IgD-negative memory B cell (primary cell): ENCODE measurements around the gene CBLB. TPM values are rescaled to one million over a fixed set of nuclear protein-coding genes. Genes with fewer than 3 reads are reported as not detected.

Source experiments
- H3K27ac Mint-ChIP-seq, 3 donors: one replicate each; pipeline ENCODE4 v1.8.0; 2020 to 2022; ENCODE audit warnings: mild to moderate bottlenecking in 3 of 3, mixed read lengths in 3 of 3, moderate library complexity in 1 of 3
- H3K27me3 Mint-ChIP-seq: one replicate; pipeline ENCODE4 v1.8.0; 2021; ENCODE audit warnings: mixed read lengths
- H3K36me3 Mint-ChIP-seq: one replicate; pipeline ENCODE4 v1.8.0; 2020; ENCODE audit warnings: mild to moderate bottlenecking, mixed read lengths
- H3K4me1 Mint-ChIP-seq, 3 donors: one replicate each; pipeline ENCODE4 v1.8.0; 2020 to 2022; ENCODE audit warnings: mixed read lengths in 3 of 3, mild to moderate bottlenecking in 1 of 3
- H3K4me3 Mint-ChIP-seq, 4 donors: one replicate each; pipeline ENCODE4 v1.8.0; 2020 to 2022; ENCODE audit warnings: mild to moderate bottlenecking in 4 of 4, mixed read lengths in 4 of 4, moderate library complexity in 3 of 4
- H3K9me3 Mint-ChIP-seq, 3 donors: one replicate each; pipeline ENCODE4 v1.8.0; 2020 to 2021; ENCODE audit warnings: mixed read lengths in 3 of 3, mild to moderate bottlenecking in 1 of 3
- polyA plus RNA-seq: library from polyadenylated mRNA; unstranded; fragments of 300-500 nt; fragmentation: Illumina TruSeq; gene quantifications from one replicate; pipeline ENCODE4 v1.2.3, GENCODE V29; 2021

The CBLB gene
- polyA plus RNA-seq, 1 donor from 2014 or later: 16.0 TPM

DNA sequence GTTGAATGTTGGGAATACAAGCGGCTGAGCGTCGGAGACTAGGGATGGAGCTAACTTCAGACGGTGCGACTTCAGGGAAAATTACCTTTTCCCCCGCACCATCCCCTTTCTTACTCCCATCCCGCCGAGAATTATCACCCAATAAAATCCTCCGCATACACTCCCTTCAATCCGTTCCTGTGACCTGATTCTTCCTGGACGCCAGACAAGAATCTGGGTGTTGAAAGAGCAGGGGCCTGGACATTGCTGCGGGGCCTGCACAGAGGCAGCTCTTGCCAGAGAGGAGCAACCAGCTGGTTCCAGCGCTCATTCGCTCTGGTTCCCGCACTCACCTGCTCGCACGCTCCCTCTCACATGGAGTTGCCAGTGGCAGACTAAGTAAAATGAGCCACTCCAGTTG, 260.2 kb downstream of the CBLB start:
- Mint-ChIP-seq H3K27me3 (no peaks in the 10 kb centered on the region), H3K9me3 (no peaks in the 10 kb centered on the region), H3K4me3 (no peak overlapping the region), H3K27ac (no peak overlapping the region), H3K4me1 (no peaks in the 10 kb centered on the region), H3K36me3 (no peaks in the 10 kb centered on the region)

GRCh38 chr3:105606016-105606415, 262.8 kb downstream of the CBLB start:
- no peak overlapping the region for H3K27ac Mint-ChIP-seq
- no peaks in the 10 kb centered on the region for H3K9me3 Mint-ChIP-seq
- H3K36me3 Mint-ChIP-seq: no peaks in the 10 kb centered on the region
- no peak overlapping the region for H3K4me3 Mint-ChIP-seq
- no peaks in the 10 kb centered on the region for H3K27me3 Mint-ChIP-seq
- H3K4me1 Mint-ChIP-seq: no peaks in the 10 kb centered on the region
